Fibroblast of villous mesenchyme (primary cell): ENCODE measurements around the gene HCN4. TPM values are rescaled to one million over a fixed set of nuclear protein-coding genes. Genes with fewer than 3 reads are reported as not detected.

Source experiments
- DNase-seq: peaks from one replicate; pipeline ENCODE4 v3.0.0-alpha.2; 2010; ENCODE audit warnings: low read depth
- H3K4me3 ChIP-seq: 2 replicates; pipeline ENCODE4 v1.5.1; 2011; ENCODE audit warnings: low read depth, mild to moderate bottlenecking, low read length
- CTCF ChIP-seq: IDR thresholded peaks from 2 replicates; pipeline ENCODE4 v1.5.1; 2012; ENCODE audit warnings: low read depth, mild to moderate bottlenecking, low read length; ENCODE audit not compliant: insufficient read depth
- total RNA-seq: library from RNA; depleted of rRNA; stranded (reverse); fragments of >200 nt; gene quantifications from 2 replicates; pipeline ENCODE4 v1.2.3, GENCODE V29; 2012

HCN4 gene
- total RNA-seq, 1 donor: not detected

DNA sequence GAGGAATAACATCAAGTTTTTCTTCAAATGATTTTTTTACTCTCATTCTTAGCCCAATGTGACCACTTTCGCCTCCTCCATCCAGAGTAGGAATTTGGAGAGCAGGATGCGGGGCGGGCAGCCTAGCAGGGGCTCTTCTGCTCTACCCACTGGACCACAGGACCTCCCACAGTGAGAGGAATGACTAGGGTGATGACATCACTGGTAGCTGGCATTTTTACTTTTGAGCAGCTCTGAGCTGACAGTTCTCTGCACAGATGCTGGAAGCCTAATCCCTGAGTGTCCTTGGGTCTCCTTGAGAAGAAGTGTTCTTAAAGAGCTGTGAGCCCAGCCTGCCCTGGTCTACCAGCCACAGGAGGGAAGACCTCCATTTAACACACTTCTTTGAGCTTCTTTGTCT, 1.4 kb upstream of the HCN4 start:
- no peak for TF ChIP-seq CTCF
- no peak for DNase-seq
- no peak overlapping the region for H3K4me3 ChIP-seq

GRCh38 chr15:73369154-73369694, 466 bp upstream of the HCN4 start:
- no peak overlapping the region for H3K4me3 ChIP-seq
- no peak for DNase-seq
- no peak for TF ChIP-seq CTCF

GRCh38 chr15:73367624-73368300, 996 bp downstream of the HCN4 start:
- no peak for TF ChIP-seq CTCF
- DNase-seq: no peak
- no peak overlapping the region for H3K4me3 ChIP-seq

- no peak for TF ChIP-seq CTCF
- DNase-seq: no peak
- no peak overlapping the region for H3K4me3 ChIP-seq
Measured at GRCh38 chr15:73366766-73367623, 1.8 kb downstream of the HCN4 start.

DNA sequence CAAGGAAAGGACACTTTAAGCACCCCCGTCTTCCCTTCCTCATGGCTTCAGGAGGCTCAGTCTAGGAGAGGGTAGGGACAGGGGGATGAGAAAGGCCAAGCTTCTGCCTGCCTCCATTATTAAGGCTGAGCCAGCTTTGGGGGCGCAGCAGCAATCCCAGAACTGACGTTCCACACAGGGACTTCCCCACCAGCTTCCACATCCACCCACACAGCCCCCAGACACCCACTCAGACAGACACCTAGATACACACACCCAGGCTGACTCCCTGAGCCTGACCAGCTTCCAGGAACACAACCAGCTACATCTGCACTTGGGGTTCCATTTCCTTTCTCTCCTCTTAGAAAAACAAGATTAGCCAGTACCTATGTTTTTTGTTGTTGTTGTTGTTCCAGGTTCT, 4.7 kb downstream of the HCN4 start:
- no peak overlapping the region for H3K4me3 ChIP-seq
- no peak for TF ChIP-seq CTCF
- no peak for DNase-seq

DNA sequence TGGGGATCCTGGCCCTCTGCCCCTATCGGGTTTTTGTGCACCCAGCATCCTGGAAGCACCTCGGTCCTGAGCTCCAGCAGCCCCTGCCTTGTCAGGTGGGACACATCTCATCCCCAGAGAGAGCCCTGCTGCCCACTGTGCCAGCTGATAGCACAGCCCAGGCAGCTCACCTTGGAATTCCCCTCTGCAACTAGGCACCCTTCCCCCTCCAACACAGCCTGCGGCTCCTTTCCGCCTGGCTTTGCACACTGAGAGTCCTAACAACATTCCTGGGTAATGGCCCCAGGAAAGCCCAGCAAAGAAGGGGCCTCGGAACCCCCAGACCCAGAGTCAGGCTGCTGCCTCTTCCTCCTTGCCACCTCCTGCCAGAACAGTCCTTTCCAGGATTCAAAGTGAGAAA, 5.9 kb downstream of the HCN4 start:
- no peak for TF ChIP-seq CTCF
- no peak overlapping the region for H3K4me3 ChIP-seq
- no peak for DNase-seq
